Measurements from ENCODE around the gene MKNK2.

- no peak for TF ChIP-seq EP300 (IDR thresholded peaks at IDR 0.05; ENCODE audit: borderline replicate concordance)
- TF ChIP-seq, protein P1, sequence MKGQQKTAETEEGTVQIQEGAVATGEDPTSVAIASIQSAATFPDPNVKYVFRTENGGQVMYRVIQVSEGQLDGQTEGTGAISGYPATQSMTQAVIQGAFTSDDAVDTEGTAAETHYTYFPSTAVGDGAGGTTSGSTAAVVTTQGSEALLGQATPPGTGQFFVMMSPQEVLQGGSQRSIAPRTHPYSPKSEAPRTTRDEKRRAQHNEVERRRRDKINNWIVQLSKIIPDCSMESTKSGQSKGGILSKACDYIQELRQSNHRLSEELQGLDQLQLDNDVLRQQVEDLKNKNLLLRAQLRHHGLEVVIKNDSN (IDR thresholded peaks at IDR 0.05) = no peak
- TF ChIP-seq EGR1 (IDR thresholded peaks at IDR 0.05) = no peak
- TF ChIP-seq NFIC (IDR thresholded peaks at IDR 0.05) = no peak
- TF ChIP-seq YY1 (IDR thresholded peaks at IDR 0.05; ENCODE audit: low read depth) = no peak
- TF ChIP-seq CREB1 (IDR thresholded peaks at IDR 0.05; ENCODE audit: low read depth) = no peak
- no peak for TF ChIP-seq REST (IDR thresholded peaks at IDR 0.05; ENCODE audit: low read depth)
- no peak for TF ChIP-seq ZBTB7A (IDR thresholded peaks at IDR 0.05; ENCODE audit: low read depth)
- no peak for TF ChIP-seq TAF1 (IDR thresholded peaks at IDR 0.05; ENCODE audit: low read depth)
- no peak for TF ChIP-seq FOXM1 (IDR thresholded peaks at IDR 0.05; ENCODE audit: borderline replicate concordance, low read depth)
- TF ChIP-seq, protein P2, sequence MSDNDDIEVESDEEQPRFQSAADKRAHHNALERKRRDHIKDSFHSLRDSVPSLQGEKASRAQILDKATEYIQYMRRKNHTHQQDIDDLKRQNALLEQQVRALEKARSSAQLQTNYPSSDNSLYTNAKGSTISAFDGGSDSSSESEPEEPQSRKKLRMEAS (IDR thresholded peaks at IDR 0.05) = no peak
- no peak for TF ChIP-seq TEAD4 (IDR thresholded peaks at IDR 0.05)
- no peak for TF ChIP-seq RAD21 (IDR thresholded peaks at IDR 0.05; ENCODE audit: low read depth)
Observed at GRCh38 chr19:2097886-2098327, 46.9 kb upstream of the MKNK2 start.

Data from Ishikawa (cell line).